Pulmonary artery endothelial cell (primary cell): ENCODE measurements around the gene SORCS2. TPM values are rescaled to one million over a fixed set of nuclear protein-coding genes. Genes with fewer than 3 reads are reported as not detected.
A peak's percentile ranks its signal among the peaks of the same experiment; 100 is the strongest.

ENCODE experiments used
- DNase-seq: peaks from one replicate; pipeline ENCODE4 v3.0.0-alpha.2; 2011; ENCODE audit warnings: low read depth, low spot score
- total RNA-seq: library from RNA; depleted of rRNA; stranded (reverse); fragments of >200 nt; gene quantifications from 2 replicates; pipeline ENCODE4 v1.2.3, GENCODE V29; 2014

The SORCS2 gene
- total RNA-seq, 1 donor from 2014 or later = not detected

- no peak for DNase-seq
Observed at GRCh38 chr4:7769396-7770223, 577.3 kb downstream of the SORCS2 start.

GRCh38 chr4:7770224-7771050 lies 578.1 kb downstream of the SORCS2 start:
- no peak for DNase-seq

DNA sequence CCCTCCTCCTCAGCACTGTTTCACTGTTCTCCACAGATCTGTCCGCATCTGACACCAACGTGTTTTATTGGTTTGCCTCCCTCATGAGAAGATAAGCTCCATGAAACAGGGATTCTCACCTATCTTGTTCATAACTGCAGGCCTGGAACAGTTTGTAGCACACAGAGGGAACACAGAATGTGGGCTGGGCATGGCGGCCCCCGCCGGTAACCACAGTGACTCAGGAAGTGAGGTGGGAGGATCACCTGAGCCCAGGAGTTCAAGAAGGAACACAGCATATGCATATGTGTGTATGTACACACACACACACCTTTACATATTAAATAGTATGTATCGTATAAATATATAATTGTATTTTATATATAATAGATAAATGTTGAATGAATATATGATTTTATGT lies 578.7 kb downstream of the SORCS2 start:
- DNase-seq = no peak

DNA sequence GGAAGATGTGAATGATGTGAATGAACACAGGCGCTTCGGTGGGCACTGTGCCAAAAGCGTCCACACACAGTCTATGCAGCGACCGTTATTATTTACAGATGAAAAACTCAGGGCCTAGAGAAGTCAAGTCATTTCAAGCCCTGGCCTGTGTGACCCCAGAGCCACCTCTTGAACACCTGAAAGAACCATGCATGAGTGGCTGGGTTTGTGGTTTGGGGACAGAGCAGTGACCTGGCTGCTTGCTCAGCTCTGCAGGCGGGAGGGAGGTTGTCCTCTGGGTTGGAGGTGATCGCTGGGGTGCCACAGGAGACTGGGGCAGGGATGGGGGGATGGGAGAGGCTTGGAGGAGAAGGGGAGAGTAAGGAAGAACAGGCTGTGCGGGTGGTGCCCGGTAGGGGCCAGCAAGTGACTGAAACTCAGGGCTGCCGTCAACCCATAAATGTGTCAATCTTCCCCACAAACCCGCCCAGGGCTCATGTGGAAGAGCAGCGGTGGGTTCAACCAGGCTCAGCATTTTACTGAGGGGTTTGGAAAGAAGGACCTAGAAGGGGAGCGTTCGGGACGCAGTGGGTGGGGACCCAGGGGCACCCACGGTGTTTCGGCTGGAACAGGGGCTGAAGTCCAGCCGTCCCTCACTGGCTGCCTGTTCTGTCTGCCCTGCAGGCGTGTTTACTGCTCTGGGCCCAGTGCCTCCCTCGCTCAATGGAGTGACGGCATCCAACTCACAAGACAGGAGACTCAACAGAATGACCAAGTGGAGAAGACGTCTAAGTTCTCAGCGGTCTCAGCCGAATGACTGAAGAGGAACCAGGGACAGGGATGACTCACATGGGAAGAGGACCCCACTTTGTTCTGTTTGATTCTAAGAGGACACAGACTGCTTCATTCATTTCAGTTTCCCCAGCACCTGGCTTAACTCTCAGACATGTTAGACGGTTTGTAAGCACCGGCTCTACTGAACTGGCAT lies 579.5 kb downstream of the SORCS2 start:
- DNase-seq = no peak

GRCh38 chr4:7772711-7773385 lies 580.5 kb downstream of the SORCS2 start:
- DNase-seq = no peak

DNA sequence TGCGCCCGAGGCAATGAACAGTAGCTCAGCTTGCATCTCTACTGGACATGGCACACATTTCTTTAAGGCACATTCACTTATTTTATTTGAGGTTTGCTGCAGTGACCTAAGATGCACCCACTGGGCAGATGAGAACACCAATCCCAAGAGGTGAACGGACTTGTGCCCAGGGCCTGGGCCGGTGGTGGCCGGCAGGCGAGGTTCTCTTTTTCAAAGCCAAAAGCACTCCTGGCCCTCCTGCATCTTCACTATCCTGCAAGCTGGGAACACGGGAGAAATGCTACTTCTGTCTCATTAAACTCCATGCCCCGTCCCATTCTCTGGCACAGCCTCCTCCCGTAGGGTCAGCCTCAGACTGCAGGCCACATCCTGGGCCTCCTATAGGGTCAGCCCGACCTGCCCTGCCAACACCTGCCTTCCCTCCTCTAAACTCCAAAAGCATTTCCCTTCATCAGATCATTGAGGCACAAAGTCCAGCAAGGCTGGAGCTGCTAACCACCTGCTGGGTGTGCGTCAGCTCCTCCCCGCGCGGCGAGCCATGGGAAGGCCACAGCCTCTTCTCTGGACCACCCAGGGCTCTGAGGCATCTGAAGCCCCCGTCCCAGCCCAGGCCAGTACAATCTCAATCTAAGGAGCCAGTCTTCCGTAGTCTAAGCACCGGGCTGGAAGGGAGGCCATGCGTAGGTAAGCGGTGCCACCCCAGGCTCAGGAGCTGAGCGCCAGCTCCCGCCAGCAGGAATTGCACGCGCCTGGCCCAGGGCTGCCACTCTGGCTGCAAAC lies 581.3 kb downstream of the SORCS2 start:
- DNase-seq = no peak

DNA sequence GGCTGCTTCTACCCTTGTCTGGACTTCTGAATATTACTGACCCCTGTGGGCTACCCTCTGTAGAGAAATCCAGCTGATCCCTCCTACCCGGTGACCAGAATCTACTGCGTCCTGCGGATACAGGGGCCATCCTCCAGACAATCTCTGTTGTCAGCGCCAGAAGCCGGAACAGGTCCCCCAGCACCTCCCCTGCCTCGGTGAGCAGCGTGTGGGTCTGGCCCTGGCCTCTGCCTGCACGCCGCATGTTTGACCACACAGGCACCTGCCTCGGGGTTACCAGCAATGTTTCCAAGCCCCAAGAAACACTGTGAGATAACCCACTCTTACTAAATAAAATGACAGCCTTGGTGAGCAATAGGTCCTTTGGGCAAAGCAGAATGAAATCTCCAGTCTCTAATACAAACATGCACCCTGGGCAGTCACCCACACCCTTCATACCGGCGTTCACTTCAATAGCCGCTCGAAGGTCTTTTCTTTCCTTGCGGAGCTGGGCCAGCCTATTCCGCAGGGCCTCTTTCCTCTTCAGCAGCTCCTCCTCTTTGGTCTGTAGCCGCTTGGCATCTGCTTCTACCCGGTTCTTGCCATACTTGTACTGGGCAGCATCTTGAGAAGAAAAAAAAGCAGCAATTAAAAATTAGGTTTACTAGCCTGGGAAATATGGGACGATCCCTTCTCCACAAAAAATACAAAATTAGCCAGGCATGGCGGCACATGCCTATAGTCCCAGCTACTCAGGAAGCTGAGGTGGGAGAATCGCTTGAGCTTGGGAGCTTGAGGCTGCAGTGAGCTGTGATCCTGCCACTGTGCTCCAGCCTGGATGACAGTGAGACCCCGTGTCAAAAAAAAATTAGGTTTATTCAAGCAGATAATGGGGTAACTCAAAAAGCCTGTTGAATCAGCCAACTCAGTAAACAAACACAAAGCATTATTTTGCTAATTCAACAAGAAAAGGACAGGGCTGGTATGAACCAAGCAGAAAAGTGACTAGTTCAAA lies 582.3 kb downstream of the SORCS2 start:
- no peak for DNase-seq

GRCh38 chr4:7775396-7775795 lies 583.1 kb downstream of the SORCS2 start:
- DNase-seq = no peak

- no peak for DNase-seq
Observed at GRCh38 chr4:7777017-7777710, 584.8 kb downstream of the SORCS2 start.

GRCh38 chr4:7777871-7778509 lies 585.7 kb downstream of the SORCS2 start:
- DNase-seq = no peak

- DNase-seq = no peak
Observed at GRCh38 chr4:7778510-7779431, 586.4 kb downstream of the SORCS2 start.

DNA sequence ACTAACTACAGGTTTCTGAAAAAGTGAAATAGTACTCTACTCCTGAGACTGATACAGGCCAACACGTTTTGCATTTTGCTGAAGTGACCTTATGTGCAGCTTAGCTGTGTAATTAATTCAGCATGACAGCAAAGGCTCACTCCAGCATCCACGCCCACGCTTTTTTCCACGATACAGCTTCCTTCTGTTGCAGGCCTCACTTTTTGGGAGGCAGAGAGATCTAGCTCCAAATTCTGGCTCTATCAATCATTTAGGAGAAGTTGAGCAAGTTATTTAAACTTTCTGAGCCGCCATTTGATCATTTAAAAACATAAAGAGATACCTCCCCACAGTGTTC lies 587.1 kb downstream of the SORCS2 start:
- DNase-seq = no peak

GRCh38 chr4:7780751-7781348 lies 588.5 kb downstream of the SORCS2 start:
- no peak for DNase-seq

DNA sequence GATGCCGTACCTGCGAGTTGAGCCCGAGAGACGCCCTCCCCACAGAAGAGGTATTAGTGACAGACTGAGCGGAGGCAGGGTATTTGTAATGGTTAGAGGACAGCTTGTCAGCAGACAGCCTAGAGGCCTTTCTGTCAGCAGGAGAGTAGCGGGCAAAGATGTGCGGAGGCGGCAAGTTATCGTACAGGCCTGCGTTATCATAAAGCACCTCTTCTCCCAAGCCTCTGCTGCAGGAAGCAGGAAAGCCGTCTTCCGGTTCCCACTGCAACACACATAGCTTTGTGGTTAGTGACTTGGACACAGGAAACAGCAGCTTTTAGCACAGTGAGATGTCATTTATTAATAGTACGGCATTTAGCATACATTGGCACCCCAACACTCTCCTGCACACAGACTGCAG lies 589.0 kb downstream of the SORCS2 start:
- peak; percentile 87 for DNase-seq

GRCh38 chr4:7781993-7782392 lies 589.7 kb downstream of the SORCS2 start:
- DNase-seq = no peak

DNA sequence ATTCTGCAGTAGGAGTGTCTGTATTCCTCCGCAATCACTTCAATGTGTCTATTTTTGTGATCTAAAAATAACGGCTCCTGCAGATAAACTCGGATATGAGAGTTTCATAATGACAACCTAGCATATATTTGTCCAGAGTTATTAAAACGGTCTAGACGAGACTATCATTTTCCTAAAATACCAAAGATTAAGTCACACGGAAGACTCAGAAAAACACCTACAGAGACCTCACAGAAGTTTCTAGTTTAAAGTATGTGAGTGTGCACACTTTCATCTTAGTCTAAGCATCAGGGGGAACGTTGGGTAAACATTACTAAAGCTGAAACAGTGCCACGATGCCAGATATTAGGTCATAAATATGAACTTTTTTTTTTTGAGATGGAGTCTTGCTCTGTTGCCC lies 590.4 kb downstream of the SORCS2 start:
- no peak for DNase-seq
